Measurements from ENCODE around the gene WRAP73.

The WRAP73 gene

GRCh38 chr1:3608154-3608553 is 41.7 kb downstream of the WRAP73 start:
- no peak for TF ChIP-seq CTCF (IDR thresholded peaks at IDR 0.05; ENCODE audit: low read depth, low read length)

GRCh38 chr1:3607703-3608065 is 42.2 kb downstream of the WRAP73 start:
- TF ChIP-seq CTCF (IDR thresholded peaks at IDR 0.05; ENCODE audit: low read depth, low read length): no peak
- no peak overlapping the region for H3K4me3 ChIP-seq (ENCODE audit: low read depth, low read length)

More at GRCh38 chr1:3608154-3608553, 41.7 kb downstream of the WRAP73 start:
- no peak overlapping the region for H3K4me3 ChIP-seq (ENCODE audit: low read depth, low read length)

GRCh38 chr1:3606779-3607702 is 42.9 kb downstream of the WRAP73 start:
- TF ChIP-seq CTCF (IDR thresholded peaks at IDR 0.05; ENCODE audit: low read depth, low read length): no peak
- H3K4me3 ChIP-seq (ENCODE audit: low read depth, low read length): no peak overlapping the region

GRCh38 chr1:3604997-3605823 is 44.7 kb downstream of the WRAP73 start:
- no peak for TF ChIP-seq CTCF (IDR thresholded peaks at IDR 0.05; ENCODE audit: low read depth, low read length)
- no peak overlapping the region for H3K4me3 ChIP-seq (ENCODE audit: low read depth, low read length)

GRCh38 chr1:3604468-3604974 is 45.4 kb downstream of the WRAP73 start:
- H3K4me3 ChIP-seq (ENCODE audit: low read depth, low read length): no peak overlapping the region
- TF ChIP-seq CTCF (IDR thresholded peaks at IDR 0.05; ENCODE audit: low read depth, low read length): no peak

- H3K4me3 ChIP-seq (ENCODE audit: low read depth, low read length): no peak overlapping the region
- TF ChIP-seq CTCF (IDR thresholded peaks at IDR 0.05; ENCODE audit: low read depth, low read length): no peak
These were observed 46.1 kb downstream of the WRAP73 start for GRCh38 chr1:3603571-3604467.

Data from WI38 (cell line).